Naive thymus-derived CD4-positive, alpha-beta T cell (primary cell): ENCODE results near the gene RBM15. TPM values are rescaled to one million over a fixed set of nuclear protein-coding genes. Genes with fewer than 3 reads are reported as not detected.
A peak's percentile ranks its signal among the peaks of the same experiment; 100 is the strongest.

ENCODE experiments used
- ATAC-seq: fragments of 150-1000 bp; cut with Tn5 transposase; 2 replicates; pipeline ENCODE4 v1.10.0; 2021; ENCODE audit warnings: mild to moderate bottlenecking, moderate library complexity
- CTCF ChIA-PET: fragments of 350-600 bp; sonication (Branson Sonifier 250); formaldehyde crosslinking; loops from one replicate; lab custom pipeline; 2021; ENCODE audit warnings: antibody characterized with exemption; lab: Charles Lee
- POLR2A ChIA-PET: fragments of 350-600 bp; sonication (Branson Sonifier 250); formaldehyde crosslinking; loops from one replicate; lab custom pipeline; 2021; ENCODE audit warnings: antibody characterized with exemption, inconsistent platforms; lab: Charles Lee
- DNase-seq, 9 donors: peaks; one replicate each; pipeline versions ENCODE4 v3.0.0 to v3.0.0-alpha.2; 2020 to 2022; ENCODE audit warnings: mixed read lengths in 1 of 9
- H3K27ac ChIP-seq: one replicate; pipeline ENCODE4 v1.7.0; 2013; ENCODE audit warnings: mild to moderate bottlenecking, low read depth, low read length, moderate library complexity
- H3K27me3 ChIP-seq, 2 donors: one replicate each; pipeline ENCODE4 v1.7.0; 2013; ENCODE audit warnings: low read length in 2 of 2, mild to moderate bottlenecking in 2 of 2, moderate library complexity in 2 of 2; ENCODE audit not compliant: control insufficient read depth in 2 of 2, insufficient read depth in 2 of 2
- H3K36me3 ChIP-seq, 3 experiments: 1 replicate in 2 of 3; 2 replicates in 1 of 3; pipeline ENCODE4 v1.7.0; 2013; ENCODE audit warnings: low read length in 3 of 3, mild to moderate bottlenecking in 3 of 3, moderate library complexity in 1 of 3; ENCODE audit not compliant: insufficient read depth in 3 of 3, control insufficient read depth in 2 of 3
- H3K4me1 ChIP-seq, 2 donors: one replicate each; pipeline ENCODE4 v1.7.0; 2013; ENCODE audit warnings: low read length in 2 of 2, mild to moderate bottlenecking in 2 of 2, moderate library complexity in 1 of 2; ENCODE audit not compliant: control insufficient read depth in 2 of 2, insufficient read depth in 2 of 2
- H3K4me3 ChIP-seq: 2 replicates; pipeline ENCODE4 v1.7.0; 2013; ENCODE audit warnings: mild to moderate bottlenecking, low read length
- H3K9me3 ChIP-seq, 3 experiments: 1 replicate in 2 of 3; 2 replicates in 1 of 3; pipeline ENCODE4 v1.7.0; 2013; ENCODE audit warnings: low read length in 3 of 3; ENCODE audit not compliant: control insufficient read depth in 2 of 3
- H3K27ac Mint-ChIP-seq, 9 donors: one replicate each; pipeline ENCODE4 v1.8.0; 2020 to 2022; ENCODE audit warnings: mixed read lengths in 9 of 9, mild to moderate bottlenecking in 8 of 9, moderate library complexity in 5 of 9, inconsistent platforms in 2 of 9
- H3K27me3 Mint-ChIP-seq, 5 donors: one replicate each; pipeline ENCODE4 v1.8.0; 2021 to 2022; ENCODE audit warnings: mixed read lengths in 5 of 5, mild to moderate bottlenecking in 1 of 5
- H3K36me3 Mint-ChIP-seq, 5 donors: one replicate each; pipeline ENCODE4 v1.8.0; 2020 to 2022; ENCODE audit warnings: mixed read lengths in 5 of 5, mild to moderate bottlenecking in 3 of 5, inconsistent platforms in 1 of 5
- H3K4me1 Mint-ChIP-seq, 7 donors: one replicate each; pipeline ENCODE4 v1.8.0; 2020 to 2022; ENCODE audit warnings: mixed read lengths in 7 of 7, mild to moderate bottlenecking in 3 of 7, inconsistent platforms in 1 of 7
- H3K4me3 Mint-ChIP-seq, 10 donors: one replicate each; pipeline ENCODE4 v1.8.0; 2020 to 2022; ENCODE audit warnings: mild to moderate bottlenecking in 10 of 10, mixed read lengths in 10 of 10, moderate library complexity in 6 of 10, inconsistent platforms in 2 of 10
- H3K9me3 Mint-ChIP-seq, 11 donors: one replicate each; pipeline ENCODE4 v1.8.0; 2020 to 2022; ENCODE audit warnings: mixed read lengths in 11 of 11, mild to moderate bottlenecking in 4 of 11, inconsistent platforms in 1 of 11, moderate library complexity in 1 of 11
- intact Hi-C, 2 donors: fragments of 100-400 bp; cut with micrococcal nuclease; formaldehyde crosslinking; loops; one replicate each; pipeline ENCODE4 v1.15.1; 2023
- polyA plus RNA-seq, 2 donors: library from polyadenylated mRNA; unstranded; fragments of 300-500 nt; fragmentation: Illumina TruSeq; gene quantifications; one replicate each; pipeline ENCODE4 v1.2.3, GENCODE V29; 2021
- total RNA-seq, 6 experiments: library from RNA in 5 of 6; stranded (reverse) in 5 of 6; gene quantifications; 1 replicate in 5 of 6; 2 replicates in 1 of 6; pipeline ENCODE4 v1.2.3 and lab custom pipeline; 2021 to 2026

The RBM15 gene
- total and polyA plus RNA-seq, 7 experiments from 2014 or later, result 7.1 to 58.6 (median 45.0) TPM

GRCh38 chr1:110309767-110310166, 29.4 kb upstream of the RBM15 start:
- intact Hi-C loops, result no loop called here
- no peaks in the 10 kb centered on the region for H3K36me3 ChIP-seq
- Mint-ChIP-seq H3K27ac (no peak overlapping the region), H3K4me1 (peaks cover 0 to 2% (median 0%) of the 10 kb centered on the region in 7 donors), H3K9me3 (no peaks in the 10 kb centered on the region), H3K4me3 (no peak overlapping the region), H3K36me3 (no peaks in the 10 kb centered on the region), H3K27me3 (no peaks in the 10 kb centered on the region)
- CTCF ChIA-PET, result interaction anchor here (0.9 to 11.6 kb wide), 6 partner anchors 8 to 186 kb away, joined by 3 to 252 read pairs (median 5); partner anchors contain the start of gene KCNC4
- H3K9me3 ChIP-seq, result no peaks in the 10 kb centered on the region
- DNase-seq (no peak), ATAC-seq (no peak)
- POLR2A ChIA-PET, result interaction anchor here (0.9 to 2.5 kb wide), 3 partner anchors 28 to 107 kb away, joined by 3 to 19 read pairs (median 3); no protein-coding TSS in a partner anchor
- H3K27ac ChIP-seq, result no peak overlapping the region
- H3K27me3 ChIP-seq, result no peaks in the 10 kb centered on the region
- H3K4me3 ChIP-seq, result no peak overlapping the region
- H3K4me1 ChIP-seq, result peaks cover 0 to 5% of the 10 kb centered on the region in 2 donors

GRCh38 chr1:110310300-110310699, 28.9 kb upstream of the RBM15 start:
- no peak overlapping the region for H3K27ac ChIP-seq
- DNase-seq, result no peak
- CTCF ChIA-PET, result interaction anchor here (0.9 to 11.6 kb wide), 6 partner anchors 9 to 185 kb away, joined by 3 to 252 read pairs (median 5); partner anchors contain the start of gene KCNC4
- H3K9me3 ChIP-seq, result no peaks in the 10 kb centered on the region
- no peaks in the 10 kb centered on the region for H3K9me3 Mint-ChIP-seq
- H3K36me3 Mint-ChIP-seq, result no peaks in the 10 kb centered on the region
- H3K27ac Mint-ChIP-seq, result no peak overlapping the region
- ATAC-seq, result no peak
- POLR2A ChIA-PET, result interaction anchor here (0.9 to 2.5 kb wide), 3 partner anchors 28 to 108 kb away, joined by 3 to 19 read pairs (median 3); no protein-coding TSS in a partner anchor
- no peaks in the 10 kb centered on the region for H3K36me3 ChIP-seq
- H3K4me1 Mint-ChIP-seq, result peaks cover 0 to 2% (median 0%) of the 10 kb centered on the region in 7 donors
- H3K27me3 Mint-ChIP-seq, result no peaks in the 10 kb centered on the region
- no peak overlapping the region for H3K4me3 ChIP-seq
- no peak overlapping the region for H3K4me3 Mint-ChIP-seq
- H3K4me1 ChIP-seq, result peaks cover 0 to 5% of the 10 kb centered on the region in 2 donors
- intact Hi-C loops, result no loop called here
- H3K27me3 ChIP-seq, result no peaks in the 10 kb centered on the region

GRCh38 chr1:110312188-110313121, 26.7 kb upstream of the RBM15 start:
- no peak overlapping the region for H3K4me3 ChIP-seq
- no peaks in the 10 kb centered on the region for H3K36me3 ChIP-seq
- Mint-ChIP-seq H3K4me1 (peaks cover 0 to 2% (median 0%) of the 10 kb centered on the region in 7 donors), H3K4me3 (no peak overlapping the region), H3K27me3 (no peaks in the 10 kb centered on the region), H3K9me3 (no peaks in the 10 kb centered on the region), H3K36me3 (no peaks in the 10 kb centered on the region), H3K27ac (peak overlapping the region in 1 of 9 donors; percentile 14)
- H3K27me3 ChIP-seq, result no peaks in the 10 kb centered on the region
- ATAC-seq (peak; percentile 95), DNase-seq (peak; percentile 51 to 80 (median 71))
- CTCF ChIA-PET, result interaction anchor here (0.5 to 11.6 kb wide), 16 partner anchors 12 to 189 kb away, joined by 3 to 252 read pairs (median 4); partner anchors contain the start of gene KCNC4
- H3K27ac ChIP-seq, result no peak overlapping the region
- intact Hi-C loops, result loop anchor here (1.0 to 2.0 kb wide), 4 partner anchors 105 to 148 kb away; no protein-coding TSS in a partner anchor
- peaks cover 0 to 5% of the 10 kb centered on the region in 2 donors for H3K4me1 ChIP-seq
- POLR2A ChIA-PET, result interaction anchor here (0.7 to 2.4 kb wide), 5 partner anchors 25 to 126 kb away, joined by 3 to 37 read pairs (median 4); partner anchors contain the start of gene KCNC4
- no peaks in the 10 kb centered on the region for H3K9me3 ChIP-seq

- H3K36me3 Mint-ChIP-seq, result peaks cover 0 to 6% (median 0%) of the 10 kb centered on the region in 5 donors
- POLR2A ChIA-PET, result no interaction called here
- CTCF ChIA-PET, result interaction anchor here (8.7 to 11.6 kb wide), 2 partner anchors 109 to 114 kb away, joined by 142 to 252 read pairs; partner anchors contain the start of gene KCNC4
- DNase-seq (no peak), ATAC-seq (no peak)
- Histone ChIP-seq H3K9me3 (no peaks in the 10 kb centered on the region), H3K27me3 (no peaks in the 10 kb centered on the region), H3K27ac (no peak overlapping the region), H3K4me3 (no peak overlapping the region), H3K4me1 (peaks cover 0 to 5% of the 10 kb centered on the region in 2 donors), H3K36me3 (no peaks in the 10 kb centered on the region)
- no peak overlapping the region for H3K4me3 Mint-ChIP-seq
- H3K27ac Mint-ChIP-seq, result no peak overlapping the region
- intact Hi-C loops, result no loop called here
- peaks cover 0 to 2% (median 0%) of the 10 kb centered on the region in 7 donors for H3K4me1 Mint-ChIP-seq
- peaks cover 0 to 6% (median 0%) of the 10 kb centered on the region in 5 donors for H3K27me3 Mint-ChIP-seq
- H3K9me3 Mint-ChIP-seq, result no peaks in the 10 kb centered on the region
Observed at GRCh38 chr1:110316735-110317134, 22.4 kb upstream of the RBM15 start.

GRCh38 chr1:110318046-110318445, 21.1 kb upstream of the RBM15 start:
- CTCF ChIA-PET, result interaction anchor here (0.6 to 11.6 kb wide), 4 partner anchors 13 to 116 kb away, joined by 3 to 252 read pairs (median 73); partner anchors contain the start of gene KCNC4
- no peak for ATAC-seq
- Mint-ChIP-seq H3K36me3 (peaks cover 0 to 6% (median 0%) of the 10 kb centered on the region in 5 donors), H3K27ac (no peak overlapping the region), H3K4me3 (no peak overlapping the region), H3K4me1 (no peaks in the 10 kb centered on the region), H3K9me3 (no peaks in the 10 kb centered on the region), H3K27me3 (peaks cover 0 to 13% (median 0%) of the 10 kb centered on the region in 5 donors)
- intact Hi-C loops, result no loop called here
- POLR2A ChIA-PET, result interaction anchor here (0.6 to 0.7 kb wide), 2 partner anchors 20 to 630 kb away, joined by 3 read pairs; no protein-coding TSS in a partner anchor
- Histone ChIP-seq H3K4me1 (no peaks in the 10 kb centered on the region), H3K9me3 (no peaks in the 10 kb centered on the region), H3K4me3 (no peak overlapping the region), H3K27me3 (no peaks in the 10 kb centered on the region), H3K27ac (no peak overlapping the region), H3K36me3 (no peaks in the 10 kb centered on the region)
- no peak for DNase-seq
